GM18951 (cell line): ENCODE measurements around the gene MED12L.

Source experiments
- POLR2A ChIP-seq: IDR thresholded peaks from 4 replicates; pipeline ENCODE4 v1.6.1; 2011; ENCODE audit warnings: mild to moderate bottlenecking; ENCODE audit not compliant: insufficient read length, insufficient read depth; ENCODE audit errors: extremely low read depth
- in situ Hi-C: fragments of 300-500 bp; cut with MboI; formaldehyde crosslinking; loops from one replicate; pipeline ENCODE4 v1.12.0; 2022; ENCODE audit warnings: low sequenced_read_pairs, mixed read lengths, inconsistent platforms; ENCODE audit not compliant: unreplicated experiment

The MED12L gene

GRCh38 chr3:151178208-151178845 lies 92.9 kb downstream of the MED12L start:
- in situ Hi-C loops = no loop called here
- TF ChIP-seq POLR2A = no peak

- in situ Hi-C loops = no loop called here
- TF ChIP-seq POLR2A = no peak
Measured at GRCh38 chr3:151182349-151183079, 97.0 kb downstream of the MED12L start.

GRCh38 chr3:151183265-151183671 lies 97.8 kb downstream of the MED12L start:
- TF ChIP-seq POLR2A = no peak
- in situ Hi-C loops = no loop called here

GRCh38 chr3:151191095-151191494 lies 105.6 kb downstream of the MED12L start:
- no peak for TF ChIP-seq POLR2A
- in situ Hi-C loops = no loop called here

- in situ Hi-C loops = no loop called here
- TF ChIP-seq POLR2A = no peak
Measured at GRCh38 chr3:151192545-151192944, 107.1 kb downstream of the MED12L start.

GRCh38 chr3:151195826-151196225 lies 110.4 kb downstream of the MED12L start:
- TF ChIP-seq POLR2A = no peak
- in situ Hi-C loops = no loop called here

GRCh38 chr3:151196434-151196833 lies 111.0 kb downstream of the MED12L start:
- no peak for TF ChIP-seq POLR2A
- in situ Hi-C loops = no loop called here

GRCh38 chr3:151197228-151197627 lies 111.8 kb downstream of the MED12L start:
- in situ Hi-C loops = no loop called here

GRCh38 chr3:151197981-151198767 lies 112.7 kb downstream of the MED12L start:
- in situ Hi-C loops = no loop called here
- no peak for TF ChIP-seq POLR2A

More at GRCh38 chr3:151197228-151197627, 111.8 kb downstream of the MED12L start:
- no peak for TF ChIP-seq POLR2A

- in situ Hi-C loops = no loop called here
Measured at GRCh38 chr3:151198849-151199248, 113.4 kb downstream of the MED12L start.

GRCh38 chr3:151199554-151200438 lies 114.3 kb downstream of the MED12L start:
- in situ Hi-C loops = no loop called here
- no peak for TF ChIP-seq POLR2A

More at GRCh38 chr3:151198849-151199248, 113.4 kb downstream of the MED12L start:
- TF ChIP-seq POLR2A = no peak

GRCh38 chr3:151200586-151200985 lies 115.1 kb downstream of the MED12L start:
- no peak for TF ChIP-seq POLR2A
- in situ Hi-C loops = no loop called here
